Left lobe of liver (tissue), 2 donors: ENCODE results near the gene FAF1. TPM values are rescaled to one million over a fixed set of nuclear protein-coding genes. Genes with fewer than 3 reads are reported as not detected.
A peak's percentile ranks its signal among the peaks of the same experiment; 100 is the strongest.
"Not testable (repeated sequence)": the region's sequence is repeated elsewhere in the genome, so short reads cannot be mapped to it uniquely, and the experiment has no call there.

Source experiments
- ATAC-seq: fragments of 200-7000 bp; cut with Tn5 transposase; one replicate; pipeline ENCODE4 v1.9.1; 2020; ENCODE audit warnings: mild to moderate bottlenecking, moderate library complexity
- DNase-seq: peaks from one replicate; pipeline ENCODE4 v3.0.0-alpha.2; 2020; ENCODE audit warnings: low spot score
- total RNA-seq: library from RNA; stranded (reverse); gene quantifications from one replicate; pipeline ENCODE4 v1.2.1, GENCODE V29; 2021
- donor health status: DM: no; HTN: no; CAD: no; lungs with moderate emphysema.
- donor health status: DM: no; HTN: yes; CAD: no.

Gene FAF1
- total RNA-seq, 1 donor from 2014 or later: 22.3 TPM

- ATAC-seq, DNase-seq: not testable (repeated sequence)
Measured at GRCh38 chr1:50716455-50716854, 243.6 kb downstream of the FAF1 start.

- no peak for ATAC-seq
- no peak for DNase-seq
Measured at GRCh38 chr1:50710099-50710498, 250.0 kb downstream of the FAF1 start.

- no peak for ATAC-seq
- DNase-seq: no peak
Measured at GRCh38 chr1:50707824-50708223, 252.2 kb downstream of the FAF1 start.

- DNase-seq: no peak
- no peak for ATAC-seq
Measured at GRCh38 chr1:50705699-50706098, 254.4 kb downstream of the FAF1 start.

- DNase-seq: no peak
- ATAC-seq: no peak
Measured at GRCh38 chr1:50705041-50705440, 255.0 kb downstream of the FAF1 start.

GRCh38 chr1:50704126-50704525, 255.9 kb downstream of the FAF1 start:
- ATAC-seq (peak; percentile 84), DNase-seq (no peak)

GRCh38 chr1:50703240-50703639, 256.8 kb downstream of the FAF1 start:
- ATAC-seq: no peak

GRCh38 chr1:50702395-50702794, 257.7 kb downstream of the FAF1 start:
- ATAC-seq (no peak), DNase-seq (no peak)

More at GRCh38 chr1:50703240-50703639, 256.8 kb downstream of the FAF1 start:
- no peak for DNase-seq

- ATAC-seq: no peak
- DNase-seq: no peak
Measured at GRCh38 chr1:50701706-50702317, 258.3 kb downstream of the FAF1 start.

- no peak for DNase-seq
- ATAC-seq: no peak
Measured at GRCh38 chr1:50700621-50701020, 259.4 kb downstream of the FAF1 start.

- DNase-seq: no peak
- no peak for ATAC-seq
Measured at GRCh38 chr1:50700214-50700613, 259.9 kb downstream of the FAF1 start.

- ATAC-seq (no peak), DNase-seq (no peak)
Measured at GRCh38 chr1:50699795-50700194, 260.3 kb downstream of the FAF1 start.

- ATAC-seq: peak; percentile 22
- no peak for DNase-seq
Measured at GRCh38 chr1:50697440-50698421, 262.3 kb downstream of the FAF1 start.

GRCh38 chr1:50693829-50694228, 266.2 kb downstream of the FAF1 start:
- ATAC-seq (no peak), DNase-seq (no peak)

GRCh38 chr1:50684185-50684584, 275.9 kb downstream of the FAF1 start:
- ATAC-seq (no peak), DNase-seq (no peak)

GRCh38 chr1:50681931-50682330, 278.1 kb downstream of the FAF1 start:
- ATAC-seq (no peak), DNase-seq (no peak)

GRCh38 chr1:50667710-50668356, 292.2 kb downstream of the FAF1 start:
- DNase-seq (no peak), ATAC-seq (no peak)

GRCh38 chr1:50667272-50667671, 292.8 kb downstream of the FAF1 start:
- peak; percentile 32 for ATAC-seq

GRCh38 chr1:50666849-50667248, 293.2 kb downstream of the FAF1 start:
- no peak for DNase-seq
- ATAC-seq: peak; percentile 12

More at GRCh38 chr1:50667272-50667671, 292.8 kb downstream of the FAF1 start:
- no peak for DNase-seq

- DNase-seq: no peak
- peak; percentile 80 for ATAC-seq
Measured at GRCh38 chr1:50665413-50665812, 294.7 kb downstream of the FAF1 start.

GRCh38 chr1:50661626-50662025, 298.4 kb downstream of the FAF1 start:
- DNase-seq (no peak), ATAC-seq (no peak)
